ENCODE measurements around the gene RETREG3. TPM values are rescaled to one million over a fixed set of nuclear protein-coding genes. Genes with fewer than 3 reads are reported as not detected.

Gene RETREG3
- total and polyA plus RNA-seq, 2 donors (not counting 1 experiment from before 2014, with no cell fraction given) = 37.5 to 67.0 TPM

GRCh38 chr17:42531455-42532354 lies 77.5 kb downstream of the RETREG3 start:
- peak overlapping the region; percentile 37 for H3K9ac ChIP-seq (ENCODE audit: insufficient read depth, low read length)
- peaks cover 2% of the 10 kb centered on the region for H3K79me2 ChIP-seq (ENCODE audit: control insufficient read depth, insufficient read depth, low read length)
- H3K9me3 ChIP-seq (ENCODE audit: control insufficient read depth, insufficient read depth, low read depth, low read length) = no peaks in the 10 kb centered on the region
- peaks cover 9% of the 10 kb centered on the region for H3K4me1 ChIP-seq (ENCODE audit: control insufficient read depth, extremely low read depth, insufficient read depth, low read length)
- no peaks in the 10 kb centered on the region for H3K36me3 ChIP-seq (ENCODE audit: control insufficient read depth, insufficient read depth, low read length)
- peak; percentile 45 to 48 for DNase-seq (ENCODE audit: low read depth in 2 of 2)
- no peaks in the 10 kb centered on the region for H4K20me1 ChIP-seq (ENCODE audit: control insufficient read depth, extremely low read depth, insufficient read depth, low read length)
- H3K4me2 ChIP-seq (ENCODE audit: extremely low read depth, insufficient read depth, low read length) = peak overlapping the region; percentile 51
- H3K27me3 ChIP-seq (ENCODE audit: control insufficient read depth, insufficient read depth, low read length) = no peaks in the 10 kb centered on the region
- H2AFZ ChIP-seq (ENCODE audit: low read length) = peak overlapping the region; percentile 65
- H3K27ac ChIP-seq (ENCODE audit: insufficient read depth, low read length) = no peak overlapping the region
- TF ChIP-seq CTCF (conservative IDR thresholded peaks at IDR 0.05 in 1 of 2, IDR thresholded peaks at IDR 0.05 in 1 of 2; ENCODE audit: low read depth in 1 of 2, low read length in 2 of 2) (peak; percentile 31 to 33), EZH2 (IDR thresholded peaks at IDR 0.05; ENCODE audit: low read length, missing control alignments) (no peak)
- H3K4me3 ChIP-seq (replicated peaks in 1 of 4; ENCODE audit: control extremely low read depth in 1 of 4, insufficient read depth in 1 of 4, low read depth in 3 of 4, low read length in 4 of 4) = peak overlapping the region; percentile 22 to 49 (median 37)

- H3K9ac ChIP-seq (ENCODE audit: insufficient read depth, low read length) = no peak overlapping the region
- no peaks in the 10 kb centered on the region for H3K27me3 ChIP-seq (ENCODE audit: control insufficient read depth, insufficient read depth, low read length)
- H3K36me3 ChIP-seq (ENCODE audit: control insufficient read depth, insufficient read depth, low read length) = no peaks in the 10 kb centered on the region
- no peak overlapping the region for H3K27ac ChIP-seq (ENCODE audit: insufficient read depth, low read length)
- H3K9me3 ChIP-seq (ENCODE audit: control insufficient read depth, insufficient read depth, low read depth, low read length) = no peaks in the 10 kb centered on the region
- DNase-seq (ENCODE audit: low read depth in 2 of 2) = no peak
- H3K4me1 ChIP-seq (ENCODE audit: control insufficient read depth, extremely low read depth, insufficient read depth, low read length) = peaks cover 9% of the 10 kb centered on the region
- H3K79me2 ChIP-seq (ENCODE audit: control insufficient read depth, insufficient read depth, low read length) = no peaks in the 10 kb centered on the region
- no peak for TF ChIP-seq CTCF (conservative IDR thresholded peaks at IDR 0.05 in 1 of 2, IDR thresholded peaks at IDR 0.05 in 1 of 2; ENCODE audit: low read depth in 1 of 2, low read length in 2 of 2)
- no peak overlapping the region for H3K4me3 ChIP-seq (replicated peaks in 1 of 4; ENCODE audit: control extremely low read depth in 1 of 4, insufficient read depth in 1 of 4, low read depth in 3 of 4, low read length in 4 of 4)
- H2AFZ ChIP-seq (ENCODE audit: low read length) = no peak overlapping the region
- no peaks in the 10 kb centered on the region for H4K20me1 ChIP-seq (ENCODE audit: control insufficient read depth, extremely low read depth, insufficient read depth, low read length)
- no peak overlapping the region for H3K4me2 ChIP-seq (ENCODE audit: extremely low read depth, insufficient read depth, low read length)
Observed at GRCh38 chr17:42530952-42531454, 78.2 kb downstream of the RETREG3 start.

Other genes starting within 250 kb of the RETREG3 start
- gene STAT3, start 220.9 kb downstream of the RETREG3 start, total RNA-seq = 101 and 118 TPM in 2 replicates
- gene STAT3, start 220.9 kb downstream of the RETREG3 start, polyA plus RNA-seq = 60.6 and 75.0 TPM in 2 replicates
- 331 and 372 TPM in 2 replicates for gene CAVIN1, start 186.1 kb downstream of the RETREG3 start, total RNA-seq
- 432 and 490 TPM in 2 replicates for gene CAVIN1, start 186.1 kb downstream of the RETREG3 start, polyA plus RNA-seq
- gene ATP6V0A1, start 150.5 kb downstream of the RETREG3 start, total RNA-seq = 35.7 and 65.7 TPM in 2 replicates
- 26.7 and 42.7 TPM in 2 replicates for gene ATP6V0A1, start 150.5 kb downstream of the RETREG3 start, polyA plus RNA-seq
- gene NAGLU, start 73.1 kb downstream of the RETREG3 start, total RNA-seq = 22.3 and 31.9 TPM in 2 replicates
- 18.5 and 19.5 TPM in 2 replicates for gene NAGLU, start 73.1 kb downstream of the RETREG3 start, polyA plus RNA-seq
- gene HSD17B1, start 56.5 kb downstream of the RETREG3 start, total RNA-seq = 2.1 and 2.6 TPM in 2 replicates
- gene HSD17B1, start 56.5 kb downstream of the RETREG3 start, polyA plus RNA-seq = 0.40 and 0.80 TPM in 2 replicates
- gene COASY, start 47.2 kb downstream of the RETREG3 start, total RNA-seq = 9.8 and 16.5 TPM in 2 replicates
- 20.3 and 31.6 TPM in 2 replicates for gene COASY, start 47.2 kb downstream of the RETREG3 start, polyA plus RNA-seq
- gene MLX, start 42.3 kb downstream of the RETREG3 start, total RNA-seq = 32.6 and 36.2 TPM in 2 replicates
- 49.3 and 56.1 TPM in 2 replicates for gene MLX, start 42.3 kb downstream of the RETREG3 start, polyA plus RNA-seq
- 2.3 and 4.6 TPM in 2 replicates for gene PSMC3IP, start 31.6 kb downstream of the RETREG3 start, total RNA-seq
- 8.0 and 18.7 TPM in 2 replicates for gene PSMC3IP, start 31.6 kb downstream of the RETREG3 start, polyA plus RNA-seq
- 12.8 and 16.7 TPM in 2 replicates for gene TUBG1, start 309 bp upstream of the RETREG3 start, total RNA-seq
- gene TUBG1, start 309 bp upstream of the RETREG3 start, polyA plus RNA-seq = 60.0 and 124 TPM in 2 replicates
- 6.9 and 11.6 TPM in 2 replicates for gene TUBG2, start 49.9 kb upstream of the RETREG3 start, total RNA-seq
- 13.1 and 13.5 TPM in 2 replicates for gene TUBG2, start 49.9 kb upstream of the RETREG3 start, polyA plus RNA-seq
- gene PLEKHH3, start 67.6 kb upstream of the RETREG3 start, total RNA-seq = 19.3 and 24.6 TPM in 2 replicates
- 2.3 and 3.0 TPM in 2 replicates for gene PLEKHH3, start 67.6 kb upstream of the RETREG3 start, polyA plus RNA-seq
- gene CCR10, start 72.5 kb upstream of the RETREG3 start, total RNA-seq = 1.3 and 2.6 TPM in 2 replicates
- gene CCR10, start 72.5 kb upstream of the RETREG3 start, polyA plus RNA-seq = 0.87 and 2.5 TPM in 2 replicates
- 20.5 and 40.1 TPM in 2 replicates for gene CNTNAP1, start 73.2 kb upstream of the RETREG3 start, total RNA-seq
- 39.4 and 39.5 TPM in 2 replicates for gene CNTNAP1, start 73.2 kb upstream of the RETREG3 start, polyA plus RNA-seq
- 16.4 and 28.6 TPM in 2 replicates for gene EZH1, start 135.7 kb upstream of the RETREG3 start, total RNA-seq
- gene EZH1, start 135.7 kb upstream of the RETREG3 start, polyA plus RNA-seq = 23.6 and 31.9 TPM in 2 replicates
- 0.17 and 0.26 TPM in 2 replicates for gene RAMP2, start 151.9 kb upstream of the RETREG3 start, total RNA-seq
- gene RAMP2, start 151.9 kb upstream of the RETREG3 start, polyA plus RNA-seq = 0.17 and 0.45 TPM in 2 replicates
- 43.6 and 44.7 TPM in 2 replicates for gene VPS25, start 164.1 kb upstream of the RETREG3 start, total RNA-seq
- gene VPS25, start 164.1 kb upstream of the RETREG3 start, polyA plus RNA-seq = 92.7 and 121 TPM in 2 replicates
- under 0.01 and 0.51 TPM in 2 replicates for gene WNK4, start 171.2 kb upstream of the RETREG3 start, total RNA-seq
- 0.35 and 0.84 TPM in 2 replicates for gene WNK4, start 171.2 kb upstream of the RETREG3 start, polyA plus RNA-seq
- gene COA3, start 189.3 kb upstream of the RETREG3 start, total RNA-seq = 53.5 and 59.8 TPM in 2 replicates
- 80.3 and 97.1 TPM in 2 replicates for gene COA3, start 189.3 kb upstream of the RETREG3 start, polyA plus RNA-seq
- gene CNTD1, start 189.5 kb upstream of the RETREG3 start, total RNA-seq = 0.26 and 0.66 TPM in 2 replicates
- 0.14 TPM in 1 of 2 replicates, not detected in the other for gene CNTD1, start 189.5 kb upstream of the RETREG3 start, polyA plus RNA-seq
- 97.3 and 150 TPM in 2 replicates for gene BECN1, start 214.9 kb upstream of the RETREG3 start, total RNA-seq
- 87.4 and 90.4 TPM in 2 replicates for gene BECN1, start 214.9 kb upstream of the RETREG3 start, polyA plus RNA-seq
- gene PSME3, start 224.0 kb upstream of the RETREG3 start, total RNA-seq = 44.9 and 50.7 TPM in 2 replicates
- gene PSME3, start 224.0 kb upstream of the RETREG3 start, polyA plus RNA-seq = 133 and 177 TPM in 2 replicates
- 0.26 and 0.33 TPM in 2 replicates for gene AOC2, start 235.2 kb upstream of the RETREG3 start, total RNA-seq
- gene AOC2, start 235.2 kb upstream of the RETREG3 start, polyA plus RNA-seq = 0.09 and 0.12 TPM in 2 replicates
- 0.17 and 0.26 TPM in 2 replicates for gene AOC3, start 241.8 kb upstream of the RETREG3 start, total RNA-seq
- 0.23 and 3.5 TPM in 2 replicates for gene AOC3, start 241.8 kb upstream of the RETREG3 start, polyA plus RNA-seq

Measured in fibroblast of lung (primary cell).